ENCODE measurements around the gene PPOX.

PPOX gene

DNA sequence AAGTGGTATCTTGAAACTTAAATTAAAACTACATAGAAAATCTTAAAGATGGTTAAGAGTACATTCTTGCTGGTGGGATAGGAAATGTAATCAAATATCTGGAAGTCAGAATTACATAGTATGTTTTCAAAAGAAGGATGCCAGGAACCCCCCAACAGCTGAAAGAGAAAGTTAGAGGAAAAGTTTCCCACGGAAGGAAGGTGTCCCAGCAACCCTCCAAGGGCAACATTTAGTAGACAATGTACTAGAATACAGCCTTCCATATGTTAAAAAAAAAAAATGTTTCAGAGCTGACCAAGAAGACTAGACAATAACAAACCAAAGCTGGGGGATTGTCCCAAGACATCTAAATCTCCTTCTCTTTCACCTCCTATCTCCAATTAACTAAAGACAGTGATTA lies 36.0 kb upstream of the PPOX start:
- H3K4me1 ChIP-seq (ENCODE audit: control insufficient read depth, insufficient read depth, low read length), result peaks cover 11% of the 10 kb centered on the region
- no peaks in the 10 kb centered on the region for H3K27me3 ChIP-seq (ENCODE audit: control insufficient read depth, insufficient read depth, low read length, poor library complexity, severe bottlenecking)
- no peaks in the 10 kb centered on the region for H3K9me3 ChIP-seq (ENCODE audit: control insufficient read depth, low read length)
- peak overlapping the region; percentile 4 for H3K4me3 ChIP-seq (ENCODE audit: insufficient read depth, low read depth, low read length)
- WGBS, 2 experiments, result 75% methylated on average over 1 of the region's 1 CpG; no CpG with 5 or more reads in 1 of the 2 experiments
- H3K27ac ChIP-seq (ENCODE audit: insufficient read depth, low read depth, low read length, poor library complexity, severe bottlenecking), result no peak overlapping the region
- peaks cover 20% of the 10 kb centered on the region for H3K36me3 ChIP-seq (ENCODE audit: control insufficient read depth, insufficient read depth, low read length)

DNA sequence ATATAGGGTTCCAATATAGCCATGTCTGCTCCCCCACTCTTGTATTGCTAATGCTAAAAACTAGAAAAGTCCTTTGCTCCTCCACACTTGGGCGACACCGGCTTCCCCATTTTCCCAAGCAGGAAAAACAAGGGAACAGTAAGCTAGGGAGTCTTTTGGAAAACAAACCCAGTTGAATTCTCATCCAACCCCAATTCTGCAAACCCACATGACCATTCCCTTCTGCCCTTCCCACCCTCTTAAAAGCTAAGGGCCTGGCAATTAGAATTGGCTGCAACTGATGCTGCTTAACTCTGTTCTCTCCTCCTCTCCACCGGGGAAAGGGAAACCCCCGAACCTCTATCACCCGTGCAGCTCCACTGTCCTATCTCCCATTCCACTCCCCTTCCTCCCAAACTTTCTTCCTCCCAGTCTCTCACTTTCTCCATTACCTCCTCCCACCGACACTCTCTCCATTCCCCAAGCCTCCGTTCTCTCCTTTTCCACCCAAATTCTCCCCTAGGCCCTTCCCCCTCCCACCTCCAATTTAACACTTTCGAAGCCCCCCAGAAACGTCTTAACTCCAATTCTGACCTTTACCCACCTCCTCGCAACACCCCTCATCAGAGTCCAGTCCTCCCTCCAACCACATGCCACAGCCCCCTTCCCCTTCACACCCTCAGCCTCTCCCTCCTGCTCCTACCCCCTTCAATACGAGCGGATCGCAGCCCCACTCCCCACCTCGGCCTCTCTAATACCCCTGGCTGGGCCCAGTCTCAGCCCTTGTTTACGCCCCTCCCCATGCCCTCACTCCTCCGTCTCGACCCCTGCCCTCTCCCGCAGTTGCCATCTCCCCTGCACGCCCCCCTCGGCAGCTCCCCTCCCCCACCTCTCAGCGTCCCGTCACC lies 34.5 kb upstream of the PPOX start:
- Histone ChIP-seq H3K27ac (ENCODE audit: insufficient read depth, low read depth, low read length, poor library complexity, severe bottlenecking) (peak overlapping the region; percentile 88), H3K36me3 (ENCODE audit: control insufficient read depth, insufficient read depth, low read length) (peaks cover 11% of the 10 kb centered on the region), H3K9me3 (ENCODE audit: control insufficient read depth, low read length) (no peaks in the 10 kb centered on the region), H3K4me1 (ENCODE audit: control insufficient read depth, insufficient read depth, low read length) (peaks cover 11% of the 10 kb centered on the region), H3K4me3 (ENCODE audit: insufficient read depth, low read depth, low read length) (peak overlapping the region; percentile 50), H3K27me3 (ENCODE audit: control insufficient read depth, insufficient read depth, low read length, poor library complexity, severe bottlenecking) (no peaks in the 10 kb centered on the region)
- 1 to 2% methylated on average over 22 of the region's 22 CpGs for WGBS, 2 experiments

DNA sequence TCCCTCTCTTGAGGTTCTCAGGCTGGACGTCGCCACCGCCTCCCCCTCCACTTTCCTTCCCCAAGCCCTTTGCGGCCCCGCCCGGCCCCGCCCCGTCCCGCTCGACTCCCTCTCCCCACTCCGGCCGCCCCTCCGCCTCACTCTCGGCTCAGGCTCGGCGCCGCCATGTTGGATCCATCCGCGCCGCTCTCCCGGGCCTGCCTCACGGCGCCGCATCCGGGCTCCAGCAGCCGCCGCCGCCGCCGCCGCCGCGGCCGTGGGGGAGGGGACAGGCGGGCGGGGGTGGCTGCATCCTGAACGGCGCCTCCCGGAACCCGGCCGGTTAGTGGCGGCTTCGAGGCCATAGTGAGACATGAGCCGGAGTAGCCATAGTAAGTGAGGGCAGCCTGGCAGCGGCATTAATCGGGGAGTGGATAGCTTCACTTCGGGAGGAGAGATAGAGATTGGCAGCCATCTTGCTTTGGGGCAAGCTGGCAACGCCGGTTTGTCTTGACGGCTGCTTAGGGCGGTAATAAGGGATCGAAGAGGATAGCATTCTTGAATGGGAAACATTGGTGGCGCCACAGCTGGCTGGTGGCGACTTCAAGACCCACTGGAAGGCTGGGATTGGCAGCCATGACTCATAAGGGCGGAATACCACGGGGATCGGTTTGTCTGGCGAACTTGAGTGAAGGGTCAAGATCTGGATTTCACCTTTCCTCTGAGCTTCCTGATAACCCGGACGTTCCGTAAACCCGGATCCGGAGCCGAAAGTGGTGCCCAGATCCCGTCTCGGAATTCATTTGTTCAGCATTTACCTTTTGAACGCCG lies 33.6 kb upstream of the PPOX start, which contains the start of gene DEDD:
TSS of gene DEDD (minus strand) at position 258 of the 810 bp plus-strand sequence. CDS start 8,205 bp downstream, outside the sequence.
- peak within 1 kb of the TSS; percentile 50 for H3K4me3 ChIP-seq (ENCODE audit: insufficient read depth, low read depth, low read length)
- H3K27ac ChIP-seq (ENCODE audit: insufficient read depth, low read depth, low read length, poor library complexity, severe bottlenecking), result peak within 1 kb of the TSS; percentile 88
- H3K9me3 ChIP-seq (ENCODE audit: control insufficient read depth, low read length), result no peaks in the 10 kb centered on the region
- H3K36me3 ChIP-seq (ENCODE audit: control insufficient read depth, insufficient read depth, low read length), result peaks cover 11% of the 10 kb centered on the region
- no peaks in the 10 kb centered on the region for H3K27me3 ChIP-seq (ENCODE audit: control insufficient read depth, insufficient read depth, low read length, poor library complexity, severe bottlenecking)
- peaks cover 11% of the 10 kb centered on the region for H3K4me1 ChIP-seq (ENCODE audit: control insufficient read depth, insufficient read depth, low read length)
- WGBS, 2 experiments, result 0% methylated on average over 65 to 68 of the region's 68 CpGs

GRCh38 chr1:161133220-161133740 lies 32.9 kb upstream of the PPOX start:
- Histone ChIP-seq H3K4me1 (ENCODE audit: control insufficient read depth, insufficient read depth, low read length) (peaks cover 11% of the 10 kb centered on the region), H3K27me3 (ENCODE audit: control insufficient read depth, insufficient read depth, low read length, poor library complexity, severe bottlenecking) (no peaks in the 10 kb centered on the region), H3K27ac (ENCODE audit: insufficient read depth, low read depth, low read length, poor library complexity, severe bottlenecking) (peak overlapping the region; percentile 88), H3K4me3 (ENCODE audit: insufficient read depth, low read depth, low read length) (peak overlapping the region; percentile 50), H3K36me3 (ENCODE audit: control insufficient read depth, insufficient read depth, low read length) (peaks cover 9% of the 10 kb centered on the region), H3K9me3 (ENCODE audit: control insufficient read depth, low read length) (no peaks in the 10 kb centered on the region)
- WGBS, 2 experiments, result 1 to 2% methylated on average over 11 of the region's 11 CpGs

- no peaks in the 10 kb centered on the region for H3K27me3 ChIP-seq (ENCODE audit: control insufficient read depth, insufficient read depth, low read length, poor library complexity, severe bottlenecking)
- no peak overlapping the region for H3K4me3 ChIP-seq (ENCODE audit: insufficient read depth, low read depth, low read length)
- H3K4me1 ChIP-seq (ENCODE audit: control insufficient read depth, insufficient read depth, low read length), result peaks cover 4% of the 10 kb centered on the region
- 91 to 95% methylated on average over 3 of the region's 3 CpGs for WGBS, 2 experiments
- no peaks in the 10 kb centered on the region for H3K36me3 ChIP-seq (ENCODE audit: control insufficient read depth, insufficient read depth, low read length)
- H3K27ac ChIP-seq (ENCODE audit: insufficient read depth, low read depth, low read length, poor library complexity, severe bottlenecking), result no peak overlapping the region
- no peaks in the 10 kb centered on the region for H3K9me3 ChIP-seq (ENCODE audit: control insufficient read depth, low read length)
These were observed 28.3 kb upstream of the PPOX start for GRCh38 chr1:161137881-161138280.

GRCh38 chr1:161138431-161138830 lies 27.8 kb upstream of the PPOX start:
- H3K27ac ChIP-seq (ENCODE audit: insufficient read depth, low read depth, low read length, poor library complexity, severe bottlenecking), result no peak overlapping the region
- H3K4me3 ChIP-seq (ENCODE audit: insufficient read depth, low read depth, low read length), result no peak overlapping the region
- peaks cover 3% of the 10 kb centered on the region for H3K4me1 ChIP-seq (ENCODE audit: control insufficient read depth, insufficient read depth, low read length)
- no peaks in the 10 kb centered on the region for H3K27me3 ChIP-seq (ENCODE audit: control insufficient read depth, insufficient read depth, low read length, poor library complexity, severe bottlenecking)
- no peaks in the 10 kb centered on the region for H3K9me3 ChIP-seq (ENCODE audit: control insufficient read depth, low read length)
- H3K36me3 ChIP-seq (ENCODE audit: control insufficient read depth, insufficient read depth, low read length), result no peaks in the 10 kb centered on the region
- 92 to 100% methylated on average over 1 of the region's 1 CpG for WGBS, 2 experiments

DNA sequence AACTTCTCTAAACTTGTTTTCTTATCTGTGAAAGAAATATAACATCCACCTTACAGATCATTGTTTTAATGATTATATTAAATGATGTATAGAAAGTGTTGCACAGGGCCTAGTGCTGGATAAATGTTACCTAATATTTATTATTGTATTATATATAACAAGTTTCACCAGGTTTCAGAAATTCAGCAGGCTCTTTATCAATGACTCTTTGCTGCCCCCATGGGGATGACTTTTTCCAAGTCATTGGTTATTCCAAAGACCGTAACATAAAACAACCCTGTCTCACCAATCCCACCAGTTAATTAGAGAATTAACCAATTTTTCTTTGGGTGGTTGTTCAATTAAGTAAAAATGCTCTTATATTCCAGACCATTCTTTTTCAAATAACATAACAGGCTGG lies 26.5 kb upstream of the PPOX start:
- no peak overlapping the region for H3K27ac ChIP-seq (ENCODE audit: insufficient read depth, low read depth, low read length, poor library complexity, severe bottlenecking)
- no peak overlapping the region for H3K4me3 ChIP-seq (ENCODE audit: insufficient read depth, low read depth, low read length)
- 40 to 89% methylated on average over 1 of the region's 1 CpG for whole genome bisulfite sequencing, 2 experiments
- no peaks in the 10 kb centered on the region for H3K9me3 ChIP-seq (ENCODE audit: control insufficient read depth, low read length)
- H3K27me3 ChIP-seq (ENCODE audit: control insufficient read depth, insufficient read depth, low read length, poor library complexity, severe bottlenecking), result no peaks in the 10 kb centered on the region
- H3K36me3 ChIP-seq (ENCODE audit: control insufficient read depth, insufficient read depth, low read length), result no peaks in the 10 kb centered on the region
- H3K4me1 ChIP-seq (ENCODE audit: control insufficient read depth, insufficient read depth, low read length), result no peaks in the 10 kb centered on the region

DNA sequence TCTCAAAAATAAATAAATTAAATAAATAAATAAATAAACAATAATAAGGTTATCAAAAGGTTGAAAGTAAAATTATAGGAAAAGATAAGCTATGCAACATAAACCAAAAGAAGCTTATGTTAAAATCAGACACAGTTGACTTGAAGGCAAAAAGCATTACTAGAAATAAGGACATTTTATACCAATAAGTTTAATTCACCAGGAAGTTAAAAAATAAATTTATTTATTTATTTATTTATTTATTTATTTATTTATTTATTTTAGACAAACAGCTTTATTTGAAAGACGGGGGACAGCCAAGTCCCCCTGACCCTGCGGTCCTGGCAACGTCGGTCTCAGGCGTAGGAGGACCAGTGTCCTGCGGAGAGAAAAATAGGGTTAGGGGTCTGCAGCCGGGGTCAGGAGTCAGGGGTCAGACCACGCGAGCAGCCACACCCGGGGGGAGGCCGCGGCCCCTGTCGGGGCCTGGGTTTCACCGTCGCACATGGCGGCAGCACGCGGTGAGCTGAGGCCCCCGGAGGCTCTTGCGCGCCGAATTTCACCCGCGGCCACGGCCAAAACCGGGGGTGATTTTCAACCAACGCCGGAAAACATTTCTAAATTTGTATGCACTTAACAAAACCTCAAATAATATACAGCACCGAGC lies 25.3 kb upstream of the PPOX start:
- Histone ChIP-seq H3K27ac (ENCODE audit: insufficient read depth, low read depth, low read length, poor library complexity, severe bottlenecking) (no peak overlapping the region), H3K9me3 (ENCODE audit: control insufficient read depth, low read length) (no peaks in the 10 kb centered on the region), H3K36me3 (ENCODE audit: control insufficient read depth, insufficient read depth, low read length) (no peaks in the 10 kb centered on the region), H3K27me3 (ENCODE audit: control insufficient read depth, insufficient read depth, low read length, poor library complexity, severe bottlenecking) (no peaks in the 10 kb centered on the region), H3K4me3 (ENCODE audit: insufficient read depth, low read depth, low read length) (no peak overlapping the region), H3K4me1 (ENCODE audit: control insufficient read depth, insufficient read depth, low read length) (no peaks in the 10 kb centered on the region)
- WGBS, 2 experiments, result 96% methylated on average over 29 of the region's 29 CpGs

GRCh38 chr1:161145832-161146231 lies 20.4 kb upstream of the PPOX start:
- no peaks in the 10 kb centered on the region for H3K9me3 ChIP-seq (ENCODE audit: control insufficient read depth, low read length)
- H3K27me3 ChIP-seq (ENCODE audit: control insufficient read depth, insufficient read depth, low read length, poor library complexity, severe bottlenecking), result no peaks in the 10 kb centered on the region
- no peaks in the 10 kb centered on the region for H3K4me1 ChIP-seq (ENCODE audit: control insufficient read depth, insufficient read depth, low read length)
- WGBS, 2 experiments, result 84 to 95% methylated on average over 3 of the region's 3 CpGs
- no peaks in the 10 kb centered on the region for H3K36me3 ChIP-seq (ENCODE audit: control insufficient read depth, insufficient read depth, low read length)
- no peak overlapping the region for H3K27ac ChIP-seq (ENCODE audit: insufficient read depth, low read depth, low read length, poor library complexity, severe bottlenecking)
- no peak overlapping the region for H3K4me3 ChIP-seq (ENCODE audit: insufficient read depth, low read depth, low read length)
